ENCODE measurements around the gene PLEKHG1.

Gene PLEKHG1

GRCh38 chr6:150641398-150642139 is 41.9 kb downstream of the PLEKHG1 start:
- no peak for TF ChIP-seq EZH2phosphoT487 (IDR thresholded peaks at IDR 0.05; ENCODE audit: low read depth)
- peaks cover 12% of the 10 kb centered on the region; the same call in 1 of the 2 replicates for H4K20me1 ChIP-seq (ENCODE audit: insufficient read depth, low read length)
- peaks cover 75% of the 10 kb centered on the region for H3K4me1 ChIP-seq (ENCODE audit: low read length)
- peak overlapping the region; percentile 99 for H3K27ac ChIP-seq (ENCODE audit: low read length)
- H3K36me3 ChIP-seq (replicated peaks; ENCODE audit: low read depth, low read length), result peaks cover 36% of the 10 kb centered on the region
- no peaks in the 10 kb centered on the region for H3K9me3 ChIP-seq (ENCODE audit: insufficient read depth, low read length)
- H3K4me3 ChIP-seq (ENCODE audit: low read length), result peak overlapping the region; percentile 67
- peak overlapping the region; percentile 77 for H3K9ac ChIP-seq (ENCODE audit: low read length)
- H3K79me2 ChIP-seq (ENCODE audit: low read length), result peaks cover 96% of the 10 kb centered on the region
- no peaks in the 10 kb centered on the region for H3K27me3 ChIP-seq (ENCODE audit: low read depth, low read length)
- no peak overlapping the region for H2AFZ ChIP-seq (ENCODE audit: low read depth, low read length)
- peak overlapping the region; percentile 79 for H3K4me2 ChIP-seq (ENCODE audit: low read length)

GRCh38 chr6:150646228-150646627 is 46.5 kb downstream of the PLEKHG1 start:
- Histone ChIP-seq H3K36me3 (replicated peaks; ENCODE audit: low read depth, low read length) (peaks cover 25% of the 10 kb centered on the region), H3K9me3 (ENCODE audit: insufficient read depth, low read length) (no peaks in the 10 kb centered on the region), H2AFZ (ENCODE audit: low read depth, low read length) (no peak overlapping the region), H3K4me2 (ENCODE audit: low read length) (no peak overlapping the region), H3K27ac (ENCODE audit: low read length) (no peak overlapping the region), H3K79me2 (ENCODE audit: low read length) (peaks cover 88% of the 10 kb centered on the region), H3K4me3 (ENCODE audit: low read length) (no peak overlapping the region), H3K4me1 (ENCODE audit: low read length) (peaks cover 47% of the 10 kb centered on the region), H3K27me3 (ENCODE audit: low read depth, low read length) (no peaks in the 10 kb centered on the region), H3K9ac (ENCODE audit: low read length) (no peak overlapping the region), H4K20me1 (ENCODE audit: insufficient read depth, low read length) (peaks cover 17% of the 10 kb centered on the region)
- no peak for TF ChIP-seq EZH2phosphoT487 (IDR thresholded peaks at IDR 0.05; ENCODE audit: low read depth)
- TF ChIP-seq CTCF (IDR thresholded peaks at IDR 0.05; ENCODE audit: low read depth, low read length), result no peak

GRCh38 chr6:150647051-150647450 is 47.4 kb downstream of the PLEKHG1 start:
- H3K27me3 ChIP-seq (ENCODE audit: low read depth, low read length), result no peaks in the 10 kb centered on the region
- H3K79me2 ChIP-seq (ENCODE audit: low read length), result peaks cover 81% of the 10 kb centered on the region
- peak overlapping the region; percentile 37 for H3K9ac ChIP-seq (ENCODE audit: low read length)
- H3K9me3 ChIP-seq (ENCODE audit: insufficient read depth, low read length), result no peaks in the 10 kb centered on the region
- peaks cover 28% of the 10 kb centered on the region for H3K36me3 ChIP-seq (replicated peaks; ENCODE audit: low read depth, low read length)
- TF ChIP-seq EZH2phosphoT487 (IDR thresholded peaks at IDR 0.05; ENCODE audit: low read depth) (no peak), CTCF (IDR thresholded peaks at IDR 0.05; ENCODE audit: low read depth, low read length) (no peak)
- peaks cover 40% of the 10 kb centered on the region for H3K4me1 ChIP-seq (ENCODE audit: low read length)
- peak overlapping the region; percentile 18; the same call in 1 of the 2 replicates for H3K4me3 ChIP-seq (ENCODE audit: low read length)
- peaks cover 17% of the 10 kb centered on the region for H4K20me1 ChIP-seq (ENCODE audit: insufficient read depth, low read length)
- peak overlapping the region; percentile 71 for H3K4me2 ChIP-seq (ENCODE audit: low read length)
- H2AFZ ChIP-seq (ENCODE audit: low read depth, low read length), result no peak overlapping the region
- H3K27ac ChIP-seq (ENCODE audit: low read length), result peak overlapping the region; percentile 43

All from OCI-LY3 (cell line).